Activated naive CD4-positive, alpha-beta T cell treated with anti-CD3 and anti-CD28 coated beads for 36 hours (primary cell): ENCODE results near the gene TRMT6. TPM values are rescaled to one million over a fixed set of nuclear protein-coding genes. Genes with fewer than 3 reads are reported as not detected.

ENCODE experiments used
- CTCF ChIA-PET: fragments of 350-600 bp; sonication (Branson Sonifier 250); formaldehyde crosslinking; loops from one replicate; lab custom pipeline; 2021; ENCODE audit warnings: antibody characterized with exemption; lab: Charles Lee
- DNase-seq: peaks from one replicate; pipeline ENCODE4 v3.0.0-alpha.2; 2020
- H3K27ac Mint-ChIP-seq: one replicate; pipeline ENCODE4 v1.8.0; 2021; ENCODE audit warnings: mild to moderate bottlenecking, mixed read lengths
- H3K27me3 Mint-ChIP-seq: one replicate; pipeline ENCODE4 v1.8.0; 2021; ENCODE audit warnings: low read depth, mixed read lengths
- H3K36me3 Mint-ChIP-seq: one replicate; pipeline ENCODE4 v1.8.0; 2021; ENCODE audit warnings: low read depth, mixed read lengths
- H3K4me1 Mint-ChIP-seq: one replicate; pipeline ENCODE4 v1.8.0; 2021; ENCODE audit warnings: low read depth, mixed read lengths
- H3K4me3 Mint-ChIP-seq: one replicate; pipeline ENCODE4 v1.8.0; 2021; ENCODE audit warnings: mild to moderate bottlenecking, moderate library complexity, mixed read lengths
- H3K9me3 Mint-ChIP-seq: one replicate; pipeline ENCODE4 v1.8.0; 2021; ENCODE audit warnings: mixed read lengths
- intact Hi-C: fragments of 100-400 bp; cut with micrococcal nuclease; formaldehyde crosslinking; loops from one replicate; pipeline ENCODE4 v1.15.1; 2023
- total RNA-seq, 2 experiments: library from RNA; stranded (reverse); gene quantifications; one replicate each; pipeline ENCODE4 v1.2.3, GENCODE V29; 2021

TRMT6 gene
- total RNA-seq, 2 experiments from 2014 or later, result 11.5 to 11.8 TPM

- H3K4me1 Mint-ChIP-seq, result no peaks in the 10 kb centered on the region
These were observed 62.3 kb downstream of the TRMT6 start for GRCh38 chr20:5888041-5888440.

GRCh38 chr20:5887386-5887785 lies 62.9 kb downstream of the TRMT6 start:
- Mint-ChIP-seq H3K9me3 (no peaks in the 10 kb centered on the region), H3K36me3 (no peaks in the 10 kb centered on the region), H3K27ac (no peak overlapping the region), H3K27me3 (no peaks in the 10 kb centered on the region), H3K4me3 (no peak overlapping the region), H3K4me1 (no peaks in the 10 kb centered on the region)
- DNase-seq, result no peak
- intact Hi-C loops, result no loop called here
- CTCF ChIA-PET, result interaction anchor here (1.0 kb wide), 1 partner anchor 39 kb away, joined by 3 read pairs; no protein-coding TSS in a partner anchor

More at GRCh38 chr20:5888041-5888440, 62.3 kb downstream of the TRMT6 start:
- Mint-ChIP-seq H3K27ac (no peak overlapping the region), H3K9me3 (no peaks in the 10 kb centered on the region), H3K4me3 (no peak overlapping the region), H3K27me3 (no peaks in the 10 kb centered on the region), H3K36me3 (no peaks in the 10 kb centered on the region)
- CTCF ChIA-PET, result no interaction called here
- DNase-seq, result no peak
- intact Hi-C loops, result no loop called here

Other genes with a start within 250 kb of the TRMT6 start
- 10 to 100 TPM; 10.1 TPM for gene SHLD1, start 200.1 kb downstream of the TRMT6 start, total RNA-seq
- gene CHGB, start 39.0 kb downstream of the TRMT6 start, total RNA-seq, result not detected
- 10 to 100 TPM; 49.6 to 50.3 TPM for gene MCM8, start 119 bp upstream of the TRMT6 start, total RNA-seq
- 10 to 100 TPM; 30.3 to 32.4 TPM for gene CRLS1, start 55.6 kb upstream of the TRMT6 start, total RNA-seq
- gene LRRN4, start 103.5 kb upstream of the TRMT6 start, total RNA-seq, result not detected
- gene FERMT1, start 172.5 kb upstream of the TRMT6 start, total RNA-seq, result under 1 TPM; 0.12 to 0.14 TPM